ENCODE results near the gene ELK4. TPM values are rescaled to one million over a fixed set of nuclear protein-coding genes. Genes with fewer than 3 reads are reported as not detected.

The ELK4 gene
- polyA plus RNA-seq, 2 of the 4 experiments (the other 2 are of a cell fraction) = 5.8 to 11.9 TPM

GRCh38 chr1:205615789-205616188 is 16.0 kb downstream of the ELK4 start:
- no peak overlapping the region; a peak in 1 of 6 replicates for H3K27ac ChIP-seq
- peaks cover 9% of the 10 kb centered on the region; the same call in 1 of the 3 replicates for H3K4me1 ChIP-seq
- no peak for DNase-seq (ENCODE audit: low read depth in 1 of 2, low spot score in 1 of 2)
- no peaks in the 10 kb centered on the region for H3K9me3 ChIP-seq
- ChIA-PET CTCF (interaction anchor here (0.5 to 1.9 kb wide), 4 partner anchors 24 to 239 kb away, joined by 3 to 12 read pairs (median 6); no protein-coding TSS in a partner anchor), POLR2A (no interaction called here)
- no peak overlapping the region for H3K4me2 ChIP-seq
- 73% methylated on average over 1 of the region's 1 CpG for WGBS (ENCODE audit: missing lambda C conversion rate)
- no peak for ATAC-seq
- no peak overlapping the region for H3K4me3 ChIP-seq
- TF ChIP-seq, protein P1, sequence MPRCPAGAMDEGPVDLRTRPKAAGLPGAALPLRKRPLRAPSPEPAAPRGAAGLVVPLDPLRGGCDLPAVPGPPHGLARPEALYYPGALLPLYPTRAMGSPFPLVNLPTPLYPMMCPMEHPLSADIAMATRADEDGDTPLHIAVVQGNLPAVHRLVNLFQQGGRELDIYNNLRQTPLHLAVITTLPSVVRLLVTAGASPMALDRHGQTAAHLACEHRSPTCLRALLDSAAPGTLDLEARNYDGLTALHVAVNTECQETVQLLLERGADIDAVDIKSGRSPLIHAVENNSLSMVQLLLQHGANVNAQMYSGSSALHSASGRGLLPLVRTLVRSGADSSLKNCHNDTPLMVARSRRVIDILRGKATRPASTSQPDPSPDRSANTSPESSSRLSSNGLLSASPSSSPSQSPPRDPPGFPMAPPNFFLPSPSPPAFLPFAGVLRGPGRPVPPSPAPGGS (IDR thresholded peaks at IDR 0.05) = no peak
- TF ChIP-seq EHF (CRISPR knock-in tag; IDR thresholded peaks at IDR 0.05) = no peak
- TF ChIP-seq FOSB (CRISPR knock-in tag; IDR thresholded peaks at IDR 0.05) = no peak
- FAIRE-seq = no peak

- ATAC-seq = no peak
- CTCF ChIA-PET = interaction anchor here (1.0 to 3.7 kb wide), 3 partner anchors 8 to 45 kb away, joined by 3 to 20 read pairs (median 3); no protein-coding TSS in a partner anchor
These were observed 17.9 kb downstream of the ELK4 start for GRCh38 chr1:205613854-205614412.

GRCh38 chr1:205612556-205612955 is 19.3 kb downstream of the ELK4 start:
- no peaks in the 10 kb centered on the region for H3K9me3 ChIP-seq
- POLR2A ChIA-PET = no interaction called here
- no peak overlapping the region for H3K27ac ChIP-seq
- no peak overlapping the region for H3K4me3 ChIP-seq
- no peak overlapping the region for H3K4me2 ChIP-seq
- CTCF ChIA-PET = interaction anchor here (1.1 to 3.7 kb wide), 2 partner anchors 12 to 20 kb away, joined by 3 to 20 read pairs; no protein-coding TSS in a partner anchor
- WGBS (ENCODE audit: missing lambda C conversion rate) = 90% methylated on average over 1 of the region's 1 CpG
- no peak for TF ChIP-seq KDM5A (IDR thresholded peaks at IDR 0.05)
- TF ChIP-seq, protein P2, sequence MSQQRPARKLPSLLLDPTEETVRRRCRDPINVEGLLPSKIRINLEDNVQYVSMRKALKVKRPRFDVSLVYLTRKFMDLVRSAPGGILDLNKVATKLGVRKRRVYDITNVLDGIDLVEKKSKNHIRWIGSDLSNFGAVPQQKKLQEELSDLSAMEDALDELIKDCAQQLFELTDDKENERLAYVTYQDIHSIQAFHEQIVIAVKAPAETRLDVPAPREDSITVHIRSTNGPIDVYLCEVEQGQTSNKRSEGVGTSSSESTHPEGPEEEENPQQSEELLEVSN (IDR thresholded peaks at IDR 0.05; ENCODE audit: borderline replicate concordance, low read depth) = no peak
- TF ChIP-seq CEBPB (IDR thresholded peaks at IDR 0.05) = no peak
- TF ChIP-seq FOXS1 (CRISPR knock-in tag; IDR thresholded peaks at IDR 0.05) = no peak
- no peak for TF ChIP-seq MYC (IDR thresholded peaks at IDR 0.05; ENCODE audit: borderline replicate concordance, low read length)
- TF ChIP-seq SMC3 (IDR thresholded peaks at IDR 0.05) = no peak
- TF ChIP-seq MAZ (IDR thresholded peaks at IDR 0.05; ENCODE audit: borderline replicate concordance, low read depth, low read length) = no peak
- TF ChIP-seq JUNB (IDR thresholded peaks at IDR 0.05) = no peak
- TF ChIP-seq JUN (IDR thresholded peaks at IDR 0.05) = no peak
- no peak for TF ChIP-seq RARB (CRISPR knock-in tag; IDR thresholded peaks at IDR 0.05)
- TF ChIP-seq, protein P3, sequence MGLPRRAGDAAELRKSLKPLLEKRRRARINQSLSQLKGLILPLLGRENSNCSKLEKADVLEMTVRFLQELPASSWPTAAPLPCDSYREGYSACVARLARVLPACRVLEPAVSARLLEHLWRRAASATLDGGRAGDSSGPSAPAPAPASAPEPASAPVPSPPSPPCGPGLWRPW (IDR thresholded peaks at IDR 0.05) = no peak
- no peak for TF ChIP-seq HOXA7 (CRISPR knock-in tag; IDR thresholded peaks at IDR 0.05)
- TF ChIP-seq CBX8 (IDR thresholded peaks at IDR 0.05) = no peak
- TF ChIP-seq HEYL (CRISPR knock-in tag; IDR thresholded peaks at IDR 0.05) = no peak
- DNase-seq (ENCODE audit: low read depth in 1 of 2, low spot score in 1 of 2) = no peak
- FAIRE-seq = no peak
- peaks cover 9% of the 10 kb centered on the region for H3K4me1 ChIP-seq
- ATAC-seq = no peak

More at GRCh38 chr1:205613854-205614412, 17.9 kb downstream of the ELK4 start:
- Histone ChIP-seq H3K27ac (no peak overlapping the region), H3K4me2 (no peak overlapping the region), H3K9me3 (no peaks in the 10 kb centered on the region), H3K4me1 (peaks cover 9% of the 10 kb centered on the region), H3K4me3 (no peak overlapping the region)
- 98% methylated on average over 2 of the region's 2 CpGs for WGBS (ENCODE audit: missing lambda C conversion rate)
- TF ChIP-seq FOSB (CRISPR knock-in tag; IDR thresholded peaks at IDR 0.05) = no peak
- TF ChIP-seq MYC (IDR thresholded peaks at IDR 0.05; ENCODE audit: borderline replicate concordance, low read length) = no peak
- no peak for TF ChIP-seq SREBF2 (IDR thresholded peaks at IDR 0.05)
- TF ChIP-seq KDM5A (IDR thresholded peaks at IDR 0.05) = no peak
- TF ChIP-seq FOSL2 (IDR thresholded peaks at IDR 0.05) = no peak
- no peak for TF ChIP-seq FOSL2 (CRISPR knock-in tag; IDR thresholded peaks at IDR 0.05)
- no peak for TF ChIP-seq SMC3 (IDR thresholded peaks at IDR 0.05)
- TF ChIP-seq, protein P1 (IDR thresholded peaks at IDR 0.05) = no peak
- TF ChIP-seq REST (IDR thresholded peaks at IDR 0.05) = no peak
- TF ChIP-seq RCOR1 (IDR thresholded peaks at IDR 0.05; ENCODE audit: low read depth, low read length) = no peak
- no peak for TF ChIP-seq ZC3H11A (IDR thresholded peaks at IDR 0.05)
- no peak for TF ChIP-seq CHD2 (IDR thresholded peaks at IDR 0.05; ENCODE audit: low read length, partially characterized antibody)
- POLR2A ChIA-PET = no interaction called here
- no peak for FAIRE-seq
- no peak for DNase-seq (ENCODE audit: low read depth in 1 of 2, low spot score in 1 of 2)
